HUDEP-2 (cell line): ENCODE results near the gene CYP26B1.

Experiments
- DNase-seq, 76 experiments: peaks; one replicate each; lab custom pipeline; 2025; ENCODE audit not compliant: unreplicated experiment in 76 of 76; lab: John Stamatoyannopoulos, UW

CYP26B1 gene

GRCh38 chr2:72085036-72085435, 62.6 kb downstream of the CYP26B1 start:
- DNase-seq: no peak

- no peak for DNase-seq
Observed at GRCh38 chr2:72084584-72084976, 63.1 kb downstream of the CYP26B1 start.

- DNase-seq: no peak
Observed at GRCh38 chr2:72083751-72084583, 63.7 kb downstream of the CYP26B1 start.

GRCh38 chr2:72082887-72083286, 64.8 kb downstream of the CYP26B1 start:
- no peak for DNase-seq

- no peak for DNase-seq
Observed at GRCh38 chr2:72082021-72082601, 65.6 kb downstream of the CYP26B1 start.

GRCh38 chr2:72081451-72081850, 66.2 kb downstream of the CYP26B1 start:
- DNase-seq: no peak

- no peak for DNase-seq
Observed at GRCh38 chr2:72080286-72081145, 67.1 kb downstream of the CYP26B1 start.
